SKM-1 (cell line): ENCODE measurements around the gene PLEKHN1.
"Not testable (repeated sequence)": the region's sequence is repeated elsewhere in the genome, so short reads cannot be mapped to it uniquely, and the experiment has no call there.

Experiments used
- DNase-seq: peaks from one replicate; lab custom pipeline; 2025; ENCODE audit not compliant: unreplicated experiment; lab: John Stamatoyannopoulos, UW

Gene PLEKHN1

DNA sequence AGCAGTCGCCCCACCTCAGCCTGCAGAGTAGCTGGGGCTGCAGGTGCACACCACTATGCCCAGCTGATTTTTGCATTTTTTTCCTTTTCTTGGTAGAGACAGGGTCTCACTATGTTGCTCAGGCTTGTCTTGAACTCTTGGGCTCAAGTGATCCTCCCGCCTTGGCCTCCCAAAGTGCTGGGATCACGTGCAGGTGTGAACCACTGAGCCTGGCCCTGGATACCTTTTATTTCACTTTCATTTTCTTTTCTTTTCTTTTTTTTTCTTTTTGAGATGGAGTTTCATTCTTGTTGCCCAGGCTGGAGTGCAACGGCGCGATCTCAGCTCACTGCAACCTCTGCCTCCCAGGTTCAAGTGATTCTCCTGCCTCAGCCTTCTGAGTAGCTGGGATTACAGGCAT is 25.0 kb downstream of the PLEKHN1 start:
- DNase-seq: not testable (repeated sequence)

DNA sequence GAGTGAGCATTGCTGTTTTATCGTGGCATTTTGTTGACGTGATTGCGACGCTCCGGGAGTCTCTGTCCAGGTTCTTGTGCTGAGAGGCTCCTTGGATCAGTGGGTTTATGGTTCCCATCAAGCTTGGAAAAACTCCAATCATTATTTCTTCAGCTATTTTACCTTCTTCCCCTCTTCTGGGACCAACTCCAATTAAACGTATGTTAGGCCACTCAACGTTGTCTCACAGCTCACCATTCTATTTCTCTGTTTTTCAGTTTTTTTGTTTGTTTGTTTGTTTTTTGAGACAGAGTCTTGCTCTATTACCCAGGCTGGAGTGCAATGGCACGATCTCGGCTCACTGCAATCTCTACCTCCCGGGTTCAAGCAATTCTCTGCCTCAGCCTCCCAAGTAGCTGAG is 25.6 kb downstream of the PLEKHN1 start:
- no peak for DNase-seq

DNA sequence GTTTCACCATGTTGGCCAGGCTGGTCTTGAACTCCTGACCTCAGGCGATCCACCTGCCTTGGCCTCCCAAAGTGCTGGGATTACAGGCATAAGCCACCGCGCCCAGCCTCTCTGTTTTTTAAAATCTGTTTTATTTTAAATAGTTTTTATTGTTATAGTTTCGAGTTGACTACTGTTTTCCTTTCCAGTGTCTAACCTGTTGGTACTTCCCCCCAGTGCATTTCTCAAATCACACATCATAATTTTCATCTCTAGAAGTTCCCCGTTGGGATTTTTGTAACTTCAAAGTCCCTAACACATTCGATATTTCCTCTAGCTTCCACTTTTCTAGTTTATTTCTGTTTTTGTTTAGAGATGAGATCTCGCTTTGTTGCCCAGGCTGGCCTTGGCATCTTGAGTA is 26.1 kb downstream of the PLEKHN1 start:
- no peak for DNase-seq

DNA sequence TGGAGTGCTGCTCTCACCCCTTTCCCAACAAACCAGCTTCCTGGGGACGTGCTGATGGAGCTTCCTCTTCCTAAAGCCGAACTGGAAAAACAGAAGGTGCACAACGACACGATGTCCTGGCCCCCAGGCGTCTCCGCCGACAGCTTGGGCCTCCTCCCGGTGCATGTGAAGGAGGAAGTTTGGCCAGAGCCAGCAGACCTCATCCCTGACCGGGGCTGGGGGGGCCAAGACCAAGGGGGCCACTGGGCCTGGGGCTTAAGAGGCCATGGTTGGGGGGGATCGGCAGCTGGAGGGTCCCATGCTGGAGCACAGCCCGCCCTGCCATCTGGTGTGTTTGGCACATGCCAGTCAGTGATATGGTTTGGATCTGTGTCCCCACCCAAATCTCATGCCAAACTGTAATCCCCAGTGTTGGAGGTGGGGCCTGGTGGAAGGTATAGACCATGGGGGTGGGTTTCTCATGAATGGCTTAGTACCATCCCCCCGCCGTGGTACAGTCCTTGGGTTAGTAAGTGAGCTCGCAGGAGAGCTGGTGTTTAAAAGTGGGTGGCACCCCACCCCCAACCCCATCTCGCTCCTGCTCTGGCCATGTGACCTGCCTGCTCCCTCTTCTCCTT is 27.2 kb downstream of the PLEKHN1 start:
- DNase-seq: no peak

DNA sequence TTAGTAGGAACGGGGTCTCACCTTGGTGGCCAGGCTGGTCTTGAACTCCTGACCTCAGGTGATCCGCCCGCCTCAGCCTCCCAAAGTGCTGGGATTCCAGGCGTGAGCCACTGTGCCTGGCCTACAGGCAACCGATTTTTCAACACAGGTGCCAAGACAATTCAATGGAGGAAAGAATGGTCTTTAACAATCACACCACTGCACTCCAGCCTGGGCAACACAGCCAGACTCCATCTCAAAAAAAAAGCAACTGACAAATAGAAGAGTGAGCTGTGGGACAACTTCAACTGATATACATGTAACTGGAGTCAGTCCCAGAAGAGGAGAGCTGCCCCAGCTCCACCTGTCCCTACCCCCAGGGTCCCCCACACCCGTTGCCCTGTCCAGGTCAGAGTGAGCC is 28.3 kb downstream of the PLEKHN1 start:
- not testable (repeated sequence) for DNase-seq

DNA sequence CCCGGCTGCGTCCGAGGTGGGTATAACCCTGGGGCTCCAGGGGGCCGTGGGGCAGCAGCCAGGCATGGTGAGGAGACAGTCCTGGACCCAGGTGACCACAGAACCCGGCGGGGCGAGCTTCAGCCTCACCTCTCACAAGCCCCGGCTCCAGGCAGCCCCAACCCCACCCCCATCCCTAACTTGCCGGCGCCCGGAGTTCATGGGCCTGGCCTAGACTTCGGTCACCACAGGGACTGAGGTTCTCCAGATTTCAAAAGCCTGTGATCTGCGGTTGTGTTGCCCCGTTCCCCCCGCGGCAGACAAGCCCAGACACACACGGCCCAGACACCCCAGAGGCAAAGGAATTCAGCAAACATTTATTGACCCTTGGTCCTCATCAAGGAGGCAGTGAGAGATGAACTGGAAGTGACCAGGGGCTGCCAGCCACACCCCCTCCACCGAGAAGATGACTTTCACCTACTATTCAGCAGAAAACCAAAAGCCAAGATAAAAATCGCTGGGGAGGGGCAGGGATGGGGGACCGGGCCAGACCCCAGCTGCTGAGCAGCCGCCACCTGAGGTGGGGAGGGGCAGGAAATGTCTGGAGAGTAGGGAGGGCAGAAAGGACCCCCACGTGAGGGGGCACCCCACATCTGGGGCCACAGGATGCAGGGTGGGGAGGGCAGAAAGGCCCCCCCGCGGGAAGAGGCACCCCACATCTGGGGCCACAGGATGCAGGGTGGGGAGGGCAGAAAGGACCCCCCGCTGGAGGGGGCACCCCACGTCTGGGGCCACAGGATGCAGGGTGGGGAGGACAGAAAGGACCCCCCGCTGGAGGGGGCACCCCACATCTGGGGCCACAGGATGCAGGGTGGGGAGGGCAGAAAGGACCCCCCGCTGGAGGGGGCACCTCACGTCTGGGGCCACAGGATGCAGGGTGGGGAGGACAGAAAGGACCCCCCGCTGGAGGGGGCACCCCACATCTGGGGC is 29.7 kb downstream of the PLEKHN1 start:
- DNase-seq: no peak

DNA sequence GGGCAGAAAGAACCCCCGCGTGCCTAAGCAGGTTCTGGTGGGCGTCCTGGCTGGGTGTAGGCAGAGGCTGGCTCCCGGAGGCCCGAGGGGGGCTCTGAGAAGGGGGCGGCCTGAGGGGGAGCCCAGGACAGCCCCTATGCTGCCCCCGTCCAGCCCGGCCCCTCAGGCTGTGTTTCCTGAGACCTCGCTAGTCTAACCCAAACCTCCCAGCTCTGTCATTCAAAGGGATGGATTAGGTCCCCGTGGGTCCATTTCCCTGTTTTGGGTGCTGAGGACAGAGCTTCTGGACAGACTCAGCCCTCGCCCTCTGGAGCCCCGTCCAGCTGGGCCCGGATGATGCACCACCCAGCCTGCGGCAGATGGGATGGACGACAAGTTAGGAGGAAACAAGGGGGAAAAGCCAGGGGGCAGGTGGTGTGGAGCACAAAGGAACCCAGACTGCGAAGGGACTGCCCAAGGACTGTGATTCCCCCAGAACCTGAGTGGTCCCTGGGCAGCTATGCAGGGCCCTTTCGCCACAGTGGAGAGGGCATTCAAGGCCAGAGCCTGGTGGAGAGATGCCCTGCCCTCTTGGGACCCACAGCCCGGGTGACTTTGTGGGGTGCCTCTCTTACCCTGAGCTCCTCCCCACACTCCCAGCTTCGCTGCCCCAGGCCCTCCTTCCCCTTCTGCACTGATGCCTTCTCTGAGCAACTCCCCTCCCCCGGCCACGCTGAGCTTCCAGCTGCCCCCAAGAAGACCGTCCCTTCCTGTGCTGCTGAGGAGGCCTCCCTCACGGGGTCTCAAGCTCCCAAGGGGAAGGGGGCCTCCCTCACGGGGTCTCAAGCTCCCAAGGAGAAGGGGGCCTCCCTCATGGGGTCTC is 30.8 kb downstream of the PLEKHN1 start:
- no peak for DNase-seq

DNA sequence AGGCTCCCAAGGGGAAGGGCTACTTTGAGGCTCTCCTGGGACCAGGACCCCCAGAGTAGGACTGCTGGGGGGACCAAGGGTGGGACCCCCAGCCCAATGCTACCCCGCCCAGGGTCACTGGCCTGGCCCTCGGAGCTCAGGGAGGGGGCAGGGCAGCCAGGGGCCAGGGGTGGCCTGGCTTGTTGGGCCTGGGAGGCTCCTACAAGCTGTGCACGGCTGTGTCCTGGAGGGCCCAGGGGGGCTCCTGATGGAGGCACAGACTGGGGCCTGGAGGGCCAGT is 31.4 kb downstream of the PLEKHN1 start:
- DNase-seq: no peak

DNA sequence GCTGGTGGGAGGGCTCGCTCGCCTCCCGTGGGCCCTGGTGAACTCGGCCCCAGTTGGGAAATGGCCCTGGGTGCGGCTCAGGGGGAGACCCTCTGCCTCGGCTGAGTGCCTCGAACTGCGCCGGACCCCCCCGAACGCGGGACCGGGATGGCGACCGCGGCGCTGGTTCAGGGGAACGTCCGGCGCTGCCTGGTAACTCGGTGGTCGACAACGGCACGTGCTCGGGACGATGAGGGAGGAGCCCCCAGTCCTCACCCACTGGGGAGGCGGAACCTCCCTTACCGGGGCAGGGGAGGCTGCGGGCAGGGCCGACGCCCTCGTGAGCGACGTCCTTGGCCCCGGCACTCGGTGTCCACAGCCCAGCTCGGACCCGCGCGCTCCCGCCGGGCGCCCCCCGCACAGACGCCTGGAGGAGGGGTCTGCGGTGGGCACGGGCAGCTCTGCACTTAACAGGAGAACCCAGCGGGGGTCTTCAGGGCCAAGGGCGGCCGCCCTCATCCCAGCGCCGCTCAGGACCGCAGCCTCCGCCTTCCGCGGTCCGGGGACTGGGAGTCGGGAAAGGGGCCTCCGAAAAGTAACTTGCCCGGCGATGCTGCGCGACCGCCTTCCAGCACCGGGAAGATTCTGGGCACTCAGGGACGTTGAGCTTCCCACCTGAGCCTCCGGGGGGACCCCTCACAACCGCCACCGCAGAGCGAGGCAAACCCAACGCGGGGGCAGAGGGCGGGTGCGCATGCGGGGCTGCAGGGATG is 31.9 kb downstream of the PLEKHN1 start:
- no peak for DNase-seq

DNA sequence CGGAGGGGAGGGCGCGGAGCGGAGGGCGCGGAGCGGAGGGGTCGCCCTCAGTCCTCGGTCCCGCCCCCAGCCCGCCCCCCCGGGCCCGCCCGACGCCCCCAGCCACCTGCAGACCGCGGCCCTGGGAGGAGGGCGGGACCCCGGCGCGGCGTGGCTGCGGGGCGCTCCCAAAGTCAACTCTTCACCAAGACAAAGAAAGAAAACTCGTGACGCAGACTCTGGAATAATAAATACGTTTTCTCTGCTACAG is 32.4 kb downstream of the PLEKHN1 start:
- no peak for DNase-seq

DNA sequence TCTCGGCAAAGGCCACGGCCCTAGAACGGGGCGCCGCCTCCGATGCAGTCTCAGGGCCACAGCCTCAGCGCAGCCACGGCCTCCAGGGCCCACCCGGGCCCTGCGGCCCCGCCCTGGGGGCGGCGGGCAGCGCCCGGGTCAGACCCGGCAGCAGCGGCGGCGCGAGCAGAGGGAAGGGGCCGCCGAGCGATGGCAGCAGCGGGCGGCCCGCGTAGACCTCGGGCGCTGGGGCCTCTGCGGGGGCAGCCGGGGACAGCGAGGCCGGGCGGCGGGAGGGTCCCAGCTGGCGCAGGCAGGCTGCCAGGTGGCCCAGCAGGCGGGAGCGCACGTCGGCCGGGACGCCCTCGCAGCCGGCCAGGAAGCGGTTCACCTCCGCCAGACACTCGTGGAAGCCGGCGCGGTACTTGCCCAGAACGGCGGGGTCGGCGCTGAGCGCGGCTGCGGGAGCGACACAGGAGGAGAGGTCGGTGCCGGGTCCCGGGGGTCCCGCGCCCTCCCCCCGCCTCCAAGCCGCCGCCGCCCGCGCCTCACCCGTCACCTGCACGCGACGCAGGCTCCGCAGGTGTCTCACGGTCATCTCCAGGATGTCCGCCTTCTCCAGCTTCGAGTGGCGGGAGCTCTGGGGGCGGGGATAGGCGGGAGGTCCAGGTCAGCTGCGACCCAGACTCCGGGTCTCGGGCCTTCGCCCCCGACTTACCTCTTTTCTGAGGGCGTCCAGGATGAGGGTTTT is 32.9 kb downstream of the PLEKHN1 start:
- no peak for DNase-seq

DNA sequence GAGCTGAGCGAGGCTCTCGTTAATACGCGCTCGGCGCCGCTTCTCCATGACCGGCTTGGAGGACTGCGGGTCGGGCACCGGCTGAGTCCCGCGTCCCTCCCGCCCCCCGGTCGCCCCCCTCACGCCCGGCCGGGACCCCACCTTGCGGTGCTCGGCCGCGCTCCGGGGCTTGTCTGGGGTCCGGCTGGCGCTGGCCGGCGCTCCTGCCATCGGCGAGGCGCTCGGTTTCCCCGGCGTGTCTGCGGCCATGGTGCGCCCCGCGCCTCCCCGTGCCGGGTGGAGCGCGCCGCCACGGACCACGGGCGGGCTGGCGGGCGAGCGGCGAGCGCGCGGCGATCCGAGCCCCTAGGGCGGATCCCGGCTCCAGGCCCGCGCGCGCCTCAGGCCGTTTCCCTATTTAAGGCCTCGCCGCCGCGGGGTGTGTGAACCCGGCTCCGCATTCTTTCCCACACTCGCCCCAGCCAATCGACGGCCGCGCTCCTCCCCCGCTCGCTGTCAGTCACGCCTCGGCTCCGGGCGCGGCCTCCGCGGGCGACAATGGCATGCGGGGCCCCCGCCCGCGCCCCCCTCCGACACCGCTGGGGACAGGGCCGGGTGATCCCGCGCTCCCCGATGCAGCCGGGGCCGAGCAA is 33.6 kb downstream of the PLEKHN1 start, which contains the start of gene HES4:
Gene HES4, minus strand, starts transcription at position 373 of the 632 bp plus-strand sequence. Its CDS starts 124 bp downstream, at position 249.
- DNase-seq: no peak

DNA sequence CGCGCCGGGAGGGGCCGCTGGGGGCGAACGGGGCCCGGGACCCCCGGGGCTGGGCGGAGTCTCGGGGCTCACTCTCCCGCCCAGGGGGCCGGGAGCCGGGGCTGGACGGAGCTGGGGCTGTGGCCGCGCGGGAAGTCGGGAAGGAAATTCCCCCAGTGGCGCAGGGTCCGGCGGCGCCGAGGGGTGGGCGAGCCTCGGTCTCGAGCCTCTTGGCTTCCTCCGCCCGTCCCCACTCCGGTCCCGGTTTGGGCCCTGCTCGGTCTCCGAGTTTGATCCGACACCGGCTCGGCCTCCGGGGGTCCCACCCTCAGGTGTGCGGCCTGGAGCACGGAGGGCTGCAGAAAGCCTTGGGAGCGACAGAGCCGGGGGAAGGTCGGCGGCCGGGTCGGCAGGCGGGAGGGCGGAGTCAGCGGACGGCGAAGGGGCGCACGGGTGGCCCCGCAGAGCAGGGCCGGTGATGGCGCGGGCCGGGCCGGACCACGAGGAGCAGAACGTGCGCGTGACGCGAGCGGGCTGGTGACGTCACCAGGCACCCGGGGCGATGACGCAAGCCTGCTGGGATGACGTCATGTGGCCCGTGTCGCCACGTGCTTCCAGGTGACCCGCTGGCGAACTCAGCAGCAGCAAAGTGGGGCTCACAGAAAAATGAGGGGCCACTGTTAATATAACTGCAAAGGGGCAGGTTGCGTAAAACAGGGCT is 34.2 kb downstream of the PLEKHN1 start:
- no peak for DNase-seq

DNA sequence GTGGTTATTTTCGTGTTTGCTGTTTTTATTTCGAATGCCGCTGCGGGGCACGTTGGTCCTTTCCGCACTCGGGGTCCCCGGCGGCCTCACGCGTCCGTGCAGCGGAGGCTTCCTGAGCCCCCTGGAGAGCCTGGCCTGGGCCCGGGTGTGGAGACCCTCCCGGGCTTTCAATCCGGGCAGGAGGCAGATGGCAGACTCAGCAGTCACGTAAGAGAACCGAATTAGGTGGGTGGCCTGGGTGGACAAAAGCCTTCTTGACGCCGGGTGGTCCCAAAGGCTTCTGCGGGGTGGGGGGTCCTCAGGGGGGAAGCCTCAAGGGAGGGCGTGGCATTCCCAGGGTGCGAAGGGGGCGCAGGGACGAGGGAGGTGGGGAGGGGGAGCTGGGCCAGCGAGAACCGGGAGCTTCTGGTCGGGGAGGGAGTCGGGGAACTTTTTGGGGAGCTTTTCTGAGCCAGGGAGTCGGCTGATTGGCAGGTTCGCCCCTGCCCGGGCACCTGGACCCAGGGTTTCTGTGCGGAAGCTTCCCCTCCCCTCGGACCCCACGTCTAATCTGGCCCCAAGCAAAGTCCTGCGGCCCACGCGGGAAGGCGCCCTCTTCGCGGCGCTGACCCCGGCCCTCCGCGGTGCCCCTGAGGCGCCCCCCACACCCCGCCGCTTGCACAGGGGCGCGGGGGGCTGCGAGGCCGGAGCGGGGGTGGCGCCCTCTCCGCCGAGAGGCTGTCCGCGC is 34.9 kb downstream of the PLEKHN1 start:
- no peak for DNase-seq

DNA sequence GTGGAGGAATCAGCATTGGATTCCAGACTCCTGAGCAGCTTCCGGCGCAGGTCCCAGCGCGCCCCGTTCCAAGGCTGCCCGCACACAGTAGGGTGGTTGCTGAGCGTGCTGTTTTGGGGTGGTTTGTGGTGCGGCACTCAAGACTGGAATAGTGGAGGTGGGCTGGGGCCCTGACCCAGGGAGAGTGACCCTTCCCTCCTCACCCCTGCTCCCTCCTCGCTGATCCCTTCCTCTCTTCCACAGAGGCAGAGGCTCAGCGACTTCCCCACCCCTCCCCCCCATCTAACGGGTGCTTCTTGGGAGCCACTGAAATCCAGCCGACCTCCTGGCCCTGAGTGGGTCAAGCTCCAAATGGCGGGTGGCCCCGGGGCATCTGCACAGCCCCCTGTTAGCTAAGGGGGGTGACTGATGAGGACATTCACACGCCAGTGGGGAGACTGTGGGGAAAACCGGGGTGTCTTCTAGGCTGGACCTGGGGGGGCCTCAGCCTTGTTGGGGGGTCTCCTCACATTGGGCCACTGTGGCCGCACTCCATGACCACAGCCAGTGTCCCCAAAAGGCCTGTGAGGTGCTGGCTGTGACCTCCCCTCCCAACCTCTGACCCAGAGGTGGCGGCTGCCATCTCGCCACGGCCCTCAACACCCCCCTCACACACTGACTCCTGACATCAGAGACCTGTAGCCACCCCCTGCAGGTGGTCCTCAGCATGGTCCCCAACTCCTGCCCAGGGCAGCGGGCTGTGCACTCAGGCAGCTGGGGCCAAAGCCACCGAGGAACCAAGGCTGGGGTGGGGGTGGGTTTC is 37.5 kb downstream of the PLEKHN1 start:
- no peak for DNase-seq

DNA sequence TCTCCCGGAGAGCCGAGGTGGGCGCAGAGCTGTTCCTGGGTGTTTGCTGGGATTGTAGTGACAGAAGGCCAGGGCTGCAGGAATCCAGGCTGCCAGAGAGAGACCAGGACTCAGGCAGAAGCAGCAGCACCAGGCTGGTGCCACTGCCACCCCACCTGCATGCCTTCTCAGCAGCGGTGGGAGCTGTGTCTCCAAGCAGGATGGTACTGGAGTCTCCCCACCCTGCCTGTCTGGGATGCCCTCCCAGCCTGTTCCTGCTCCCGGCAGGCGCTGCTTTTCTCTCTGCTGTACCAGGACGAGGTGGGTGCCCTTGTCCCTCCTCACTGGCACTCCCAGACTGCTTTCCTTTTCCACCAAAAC is 38.1 kb downstream of the PLEKHN1 start:
- no peak for DNase-seq

DNA sequence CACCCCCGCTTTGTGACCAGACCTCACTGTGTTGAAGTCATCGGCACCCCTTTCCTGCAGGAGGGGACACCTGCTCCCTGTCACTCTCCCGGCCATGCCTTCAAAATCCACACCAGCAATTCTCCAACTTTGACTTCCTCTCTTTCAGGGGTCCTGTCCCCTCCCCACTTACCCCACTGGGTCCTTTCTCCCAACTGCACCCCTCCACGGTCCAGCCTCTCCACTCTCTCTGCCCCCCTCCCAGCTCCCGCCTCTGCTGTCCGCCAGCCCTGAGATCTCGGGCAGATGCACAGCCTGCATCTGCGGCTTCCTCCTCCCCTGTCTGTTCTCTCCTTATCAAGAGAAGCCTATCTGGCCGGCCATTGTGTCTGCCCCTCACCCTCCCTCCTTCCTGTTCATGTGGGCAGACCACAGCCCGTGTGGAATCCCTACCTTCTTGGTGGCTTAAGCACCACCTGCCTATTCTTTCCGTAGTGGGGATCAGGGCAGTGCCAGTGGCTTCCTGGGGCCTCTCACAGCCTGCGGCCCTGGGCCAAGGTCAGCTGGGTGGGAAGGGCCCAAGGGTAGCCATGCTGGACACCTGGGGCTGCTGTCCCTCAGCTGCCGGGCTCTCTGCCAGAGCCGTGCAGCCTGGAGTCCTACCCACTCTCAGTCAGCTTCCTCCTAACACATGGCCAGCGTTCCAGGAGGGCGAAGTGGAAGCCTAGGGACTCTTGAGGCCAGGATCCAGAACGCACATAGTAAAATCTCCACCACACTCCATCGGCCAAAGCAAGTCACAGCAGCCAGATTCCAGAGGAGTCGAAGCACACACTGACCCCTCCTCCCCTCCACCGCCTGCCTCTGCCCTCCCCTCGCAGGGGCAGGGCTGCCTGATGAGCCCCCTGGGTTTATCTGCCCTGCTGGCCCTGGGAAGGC is 38.8 kb downstream of the PLEKHN1 start:
- no peak for DNase-seq
